DND-41 (cell line): ENCODE data around the gene GPC6.

Source experiments
- ATAC-seq: fragments of 200-7000 bp; cut with Tn5 transposase; 3 replicates; pipeline ENCODE4 v1.9.1; 2021; ENCODE audit warnings: low read depth; ENCODE audit not compliant: insufficient read depth
- DNase-seq: peaks from one replicate; pipeline ENCODE4 v3.0.0-alpha.2; 2020
- H2AFZ ChIP-seq: 2 replicates; pipeline ENCODE4 v1.6.0; 2012; ENCODE audit warnings: low read depth, low read length
- H3K27ac ChIP-seq: 2 replicates; pipeline ENCODE4 v1.5.1; 2012; ENCODE audit warnings: low read length, inconsistent platforms
- H3K27me3 ChIP-seq: fragments of 200-600 bp; sonication (generic); 2 replicates; pipeline ENCODE4 v1.6.0; 2012; ENCODE audit warnings: low read length, mild to moderate bottlenecking, inconsistent platforms; ENCODE audit not compliant: insufficient read depth, poor library complexity
- H3K36me3 ChIP-seq: 2 replicates; pipeline ENCODE4 v1.5.1; 2012; ENCODE audit warnings: low read length, inconsistent platforms; ENCODE audit not compliant: insufficient read depth
- H3K4me1 ChIP-seq: 2 replicates; pipeline ENCODE4 v1.5.1; 2012; ENCODE audit warnings: mild to moderate bottlenecking, low read length; ENCODE audit not compliant: insufficient read depth
- H3K4me2 ChIP-seq: 2 replicates; pipeline ENCODE4 v1.6.0; 2012; ENCODE audit warnings: mild to moderate bottlenecking, moderate library complexity, low read length, inconsistent platforms; ENCODE audit not compliant: insufficient read depth
- H3K4me3 ChIP-seq, 2 experiments: fragments of 200-600 bp in 1 of 2; shearing (Covaris generic) in 1 of 2; 2 replicates each; pipeline ENCODE4 v1.5.1; 2012 to 2016; ENCODE audit warnings: inconsistent platforms in 2 of 2, low read length in 2 of 2, mild to moderate bottlenecking in 2 of 2, low read depth in 1 of 2, moderate library complexity in 1 of 2
- H3K79me2 ChIP-seq: 2 replicates; pipeline ENCODE4 v1.6.0; 2012; ENCODE audit warnings: low read length, inconsistent platforms; ENCODE audit not compliant: insufficient read depth
- H3K9ac ChIP-seq: 2 replicates; pipeline ENCODE4 v1.6.0; 2012; ENCODE audit warnings: low read depth, mild to moderate bottlenecking, inconsistent platforms, low read length, moderate library complexity
- H3K9me3 ChIP-seq: 2 replicates; pipeline ENCODE4 v1.5.1; 2012; ENCODE audit warnings: low read length, moderate library complexity, mild to moderate bottlenecking, inconsistent platforms; ENCODE audit not compliant: insufficient read depth, severe bottlenecking
- H4K20me1 ChIP-seq: 2 replicates; pipeline ENCODE4 v1.6.0; 2012; ENCODE audit warnings: low read length; ENCODE audit not compliant: insufficient read depth
- CTCF ChIP-seq: IDR thresholded peaks from 2 replicates; pipeline ENCODE4 v1.5.1; 2012; ENCODE audit warnings: borderline replicate concordance, low read length, moderate library complexity, mild to moderate bottlenecking; ENCODE audit not compliant: poor library complexity, severe bottlenecking; ENCODE audit errors: extremely low read depth
- EZH2 ChIP-seq: IDR thresholded peaks from 3 replicates; pipeline ENCODE4 v1.6.1; 2012; ENCODE audit warnings: borderline replicate concordance, low read depth, mild to moderate bottlenecking, moderate library complexity, low read length, inconsistent platforms; ENCODE audit not compliant: severe bottlenecking

Gene GPC6

DNA sequence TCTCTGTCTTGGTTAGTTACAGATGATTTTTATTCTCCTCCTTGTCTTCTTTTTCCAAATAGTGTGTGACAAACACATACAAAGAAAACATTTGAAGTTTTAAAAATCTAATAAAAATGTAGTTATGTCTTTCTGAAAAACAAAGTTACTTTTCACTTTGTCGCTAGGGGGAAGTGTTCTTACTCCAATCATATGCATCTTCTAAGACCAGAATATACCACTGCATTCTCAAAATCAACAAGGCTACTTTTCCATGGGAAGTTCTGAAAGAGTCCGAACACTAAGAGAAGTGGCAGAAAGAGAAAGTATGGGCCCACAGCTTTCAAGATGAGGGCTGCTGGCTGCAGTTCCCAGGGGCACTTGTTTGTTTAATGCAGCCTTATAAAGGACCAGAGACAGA lies 1043.9 kb downstream of the GPC6 start:
- Histone ChIP-seq H3K4me1 (no peaks in the 10 kb centered on the region), H3K36me3 (no peaks in the 10 kb centered on the region), H3K4me2 (no peak overlapping the region), H3K9ac (no peak overlapping the region), H4K20me1 (no peaks in the 10 kb centered on the region), H2AFZ (no peak overlapping the region), H3K27ac (no peak overlapping the region), H3K4me3 (no peak overlapping the region), H3K9me3 (no peaks in the 10 kb centered on the region), H3K79me2 (no peaks in the 10 kb centered on the region), H3K27me3 (peaks cover 12% of the 10 kb centered on the region)
- ATAC-seq, result no peak
- TF ChIP-seq EZH2, result no peak
- no peak for TF ChIP-seq CTCF
- no peak for DNase-seq

DNA sequence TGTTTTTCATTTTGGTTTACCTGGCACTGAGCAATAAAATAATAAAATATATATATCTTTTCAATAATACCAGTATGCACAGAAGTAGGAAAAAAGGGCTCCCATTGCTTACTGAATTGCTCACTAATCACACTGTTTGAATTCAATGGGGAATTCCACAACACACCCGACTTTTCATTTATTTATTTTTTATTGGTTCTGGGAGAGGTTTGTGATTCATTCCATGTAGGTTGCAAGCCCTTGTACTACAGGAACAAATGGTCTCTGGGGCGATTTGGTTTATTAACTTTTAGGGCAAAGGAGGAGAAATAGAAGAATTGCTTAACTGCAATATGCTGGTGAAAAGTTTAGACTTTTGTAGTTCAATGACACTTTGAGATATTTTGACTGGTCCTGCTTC lies 1045.4 kb downstream of the GPC6 start:
- H2AFZ ChIP-seq, result no peak overlapping the region
- no peaks in the 10 kb centered on the region for H3K4me1 ChIP-seq
- no peaks in the 10 kb centered on the region for H3K9me3 ChIP-seq
- H3K27me3 ChIP-seq, result peaks cover 12% of the 10 kb centered on the region
- H3K27ac ChIP-seq, result no peak overlapping the region
- no peak for ATAC-seq
- H3K4me3 ChIP-seq, result no peak overlapping the region
- H3K36me3 ChIP-seq, result no peaks in the 10 kb centered on the region
- no peak overlapping the region for H3K9ac ChIP-seq
- no peak for DNase-seq
- TF ChIP-seq CTCF (no peak), EZH2 (no peak)
- no peak overlapping the region for H3K4me2 ChIP-seq
- H3K79me2 ChIP-seq, result no peaks in the 10 kb centered on the region
- H4K20me1 ChIP-seq, result no peaks in the 10 kb centered on the region

- no peaks in the 10 kb centered on the region for H3K36me3 ChIP-seq
- H3K4me3 ChIP-seq, result no peak overlapping the region
- DNase-seq (no peak), ATAC-seq (no peak)
- no peak for TF ChIP-seq CTCF
- no peak for TF ChIP-seq EZH2
- H3K9me3 ChIP-seq, result no peaks in the 10 kb centered on the region
- no peaks in the 10 kb centered on the region for H3K79me2 ChIP-seq
- no peak overlapping the region for H3K27ac ChIP-seq
- H3K4me2 ChIP-seq, result no peak overlapping the region
- H3K4me1 ChIP-seq, result no peaks in the 10 kb centered on the region
- H2AFZ ChIP-seq, result no peak overlapping the region
- no peaks in the 10 kb centered on the region for H3K27me3 ChIP-seq
- H3K9ac ChIP-seq, result no peak overlapping the region
- no peaks in the 10 kb centered on the region for H4K20me1 ChIP-seq
These were observed 1053.7 kb downstream of the GPC6 start for GRCh38 chr13:94280349-94280748.

GRCh38 chr13:94280845-94281244 lies 1054.2 kb downstream of the GPC6 start:
- ATAC-seq (no peak), DNase-seq (no peak)
- no peak for TF ChIP-seq CTCF
- no peak for TF ChIP-seq EZH2
- no peak overlapping the region for H3K27ac ChIP-seq
- H3K79me2 ChIP-seq, result no peaks in the 10 kb centered on the region
- H3K4me3 ChIP-seq, result no peak overlapping the region
- no peaks in the 10 kb centered on the region for H3K4me1 ChIP-seq
- H3K9ac ChIP-seq, result no peak overlapping the region
- no peak overlapping the region for H3K4me2 ChIP-seq
- no peaks in the 10 kb centered on the region for H3K9me3 ChIP-seq
- no peak overlapping the region for H2AFZ ChIP-seq
- no peaks in the 10 kb centered on the region for H3K27me3 ChIP-seq
- no peaks in the 10 kb centered on the region for H4K20me1 ChIP-seq
- H3K36me3 ChIP-seq, result no peaks in the 10 kb centered on the region
